HCT116 (cell line): ENCODE results near the gene BICDL2.

Source experiments
- CTCF ChIP-seq, 3 experiments: fragments of 200-600 bp in 1 of 3; sonication (generic) in 1 of 3; IDR thresholded peaks in 2 of 3; conservative IDR thresholded peaks in 1 of 3; 2 replicates each; pipeline ENCODE4 v1.5.1; 2012 to 2017; ENCODE audit warnings: low read depth in 2 of 3, low read length in 2 of 3, antibody characterized with exemption in 1 of 3, borderline replicate concordance in 1 of 3, control low read depth in 1 of 3, mild to moderate bottlenecking in 1 of 3, mixed read lengths in 1 of 3, mixed run types in 1 of 3, moderate library complexity in 1 of 3; ENCODE audit not compliant: insufficient read depth in 1 of 3
- EGR1 ChIP-seq: IDR thresholded peaks from 2 replicates; pipeline ENCODE4 v1.6.1; 2012; ENCODE audit warnings: low read depth
- MAX ChIP-seq: IDR thresholded peaks from 2 replicates; pipeline ENCODE4 v1.6.1; 2012
- POLR2AphosphoS5 ChIP-seq: IDR thresholded peaks from 2 replicates; pipeline ENCODE4 v1.6.1; 2011; ENCODE audit warnings: mild to moderate bottlenecking, low read depth, low read length, moderate library complexity
- YY1 ChIP-seq: IDR thresholded peaks from 2 replicates; pipeline ENCODE4 v1.6.1; 2011; ENCODE audit warnings: low read length, low read depth, moderate library complexity, mild to moderate bottlenecking; ENCODE audit not compliant: insufficient replicate concordance; ENCODE audit errors: extremely low read depth
- TF ChIP-seq, protein P1 (sequence below): IDR thresholded peaks from 2 replicates; pipeline ENCODE4 v1.6.1; 2012; ENCODE audit warnings: low read depth

GRCh38 chr16:3027489-3027795 is 9.3 kb downstream of the BICDL2 start:
- TF ChIP-seq YY1 (no peak), MAX (no peak), EGR1 (no peak), CTCF (IDR thresholded peaks at IDR 0.05 in 2 of 3, conservative IDR thresholded peaks at IDR 0.05 in 1 of 3; ENCODE audit: borderline replicate concordance in 1 of 3, insufficient read depth in 1 of 3, low read depth in 2 of 3, low read length in 2 of 3) (no peak), POLR2AphosphoS5 (no peak)
- TF ChIP-seq, protein P1, sequence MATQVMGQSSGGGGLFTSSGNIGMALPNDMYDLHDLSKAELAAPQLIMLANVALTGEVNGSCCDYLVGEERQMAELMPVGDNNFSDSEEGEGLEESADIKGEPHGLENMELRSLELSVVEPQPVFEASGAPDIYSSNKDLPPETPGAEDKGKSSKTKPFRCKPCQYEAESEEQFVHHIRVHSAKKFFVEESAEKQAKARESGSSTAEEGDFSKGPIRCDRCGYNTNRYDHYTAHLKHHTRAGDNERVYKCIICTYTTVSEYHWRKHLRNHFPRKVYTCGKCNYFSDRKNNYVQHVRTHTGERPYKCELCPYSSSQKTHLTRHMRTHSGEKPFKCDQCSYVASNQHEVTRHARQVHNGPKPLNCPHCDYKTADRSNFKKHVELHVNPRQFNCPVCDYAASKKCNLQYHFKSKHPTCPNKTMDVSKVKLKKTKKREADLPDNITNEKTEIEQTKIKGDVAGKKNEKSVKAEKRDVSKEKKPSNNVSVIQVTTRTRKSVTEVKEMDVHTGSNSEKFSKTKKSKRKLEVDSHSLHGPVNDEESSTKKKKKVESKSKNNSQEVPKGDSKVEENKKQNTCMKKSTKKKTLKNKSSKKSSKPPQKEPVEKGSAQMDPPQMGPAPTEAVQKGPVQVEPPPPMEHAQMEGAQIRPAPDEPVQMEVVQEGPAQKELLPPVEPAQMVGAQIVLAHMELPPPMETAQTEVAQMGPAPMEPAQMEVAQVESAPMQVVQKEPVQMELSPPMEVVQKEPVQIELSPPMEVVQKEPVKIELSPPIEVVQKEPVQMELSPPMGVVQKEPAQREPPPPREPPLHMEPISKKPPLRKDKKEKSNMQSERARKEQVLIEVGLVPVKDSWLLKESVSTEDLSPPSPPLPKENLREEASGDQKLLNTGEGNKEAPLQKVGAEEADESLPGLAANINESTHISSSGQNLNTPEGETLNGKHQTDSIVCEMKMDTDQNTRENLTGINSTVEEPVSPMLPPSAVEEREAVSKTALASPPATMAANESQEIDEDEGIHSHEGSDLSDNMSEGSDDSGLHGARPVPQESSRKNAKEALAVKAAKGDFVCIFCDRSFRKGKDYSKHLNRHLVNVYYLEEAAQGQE = no peak
